Measurements from ENCODE around the gene GPR27.

Gene GPR27

DNA sequence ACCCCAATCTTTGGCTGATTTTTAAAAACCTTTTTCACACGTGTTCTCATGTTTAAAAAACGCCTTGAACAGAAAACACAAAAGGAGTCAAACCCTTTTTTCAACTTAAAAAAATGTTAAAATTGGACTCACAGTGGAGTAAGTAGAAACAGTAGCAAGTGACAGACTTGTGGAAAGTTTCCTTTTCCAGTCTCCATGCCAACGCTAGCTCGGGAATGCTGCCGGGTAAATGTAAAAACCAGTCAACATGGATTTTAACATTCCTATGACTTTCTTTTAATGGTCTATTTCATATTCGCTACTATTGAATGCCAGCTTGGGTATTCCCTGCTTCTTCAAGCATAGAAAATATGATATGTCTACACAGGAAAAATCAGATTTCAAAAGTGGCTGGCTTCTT, 32.9 kb downstream of the GPR27 start:
- DNase-seq = no peak

DNA sequence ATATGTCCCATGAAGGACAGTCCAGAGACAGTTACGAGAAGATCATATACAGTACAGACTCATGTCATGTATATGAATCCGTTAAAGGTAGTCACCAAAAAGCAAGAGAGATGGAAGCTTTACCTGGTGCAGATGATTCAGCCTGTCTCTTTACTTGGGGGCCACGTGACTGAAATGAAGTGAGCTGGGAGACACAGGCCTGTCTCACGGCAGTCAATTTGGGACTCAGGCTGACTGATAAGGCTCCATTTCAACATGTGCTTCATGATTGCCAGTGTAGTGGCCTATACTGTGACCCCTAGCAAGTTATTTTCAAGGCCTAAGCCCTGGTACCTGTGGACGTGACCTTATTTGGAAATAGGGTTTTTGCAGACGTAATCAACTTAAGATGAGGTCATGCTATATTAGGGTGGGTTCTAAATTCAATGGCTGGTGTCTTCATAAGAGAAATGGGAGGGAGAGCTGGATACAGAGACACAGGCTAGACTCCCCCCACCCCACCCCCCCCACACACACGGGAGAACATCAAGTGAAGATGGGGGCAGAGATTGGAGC, 34.3 kb downstream of the GPR27 start:
- no peak for DNase-seq

DNA sequence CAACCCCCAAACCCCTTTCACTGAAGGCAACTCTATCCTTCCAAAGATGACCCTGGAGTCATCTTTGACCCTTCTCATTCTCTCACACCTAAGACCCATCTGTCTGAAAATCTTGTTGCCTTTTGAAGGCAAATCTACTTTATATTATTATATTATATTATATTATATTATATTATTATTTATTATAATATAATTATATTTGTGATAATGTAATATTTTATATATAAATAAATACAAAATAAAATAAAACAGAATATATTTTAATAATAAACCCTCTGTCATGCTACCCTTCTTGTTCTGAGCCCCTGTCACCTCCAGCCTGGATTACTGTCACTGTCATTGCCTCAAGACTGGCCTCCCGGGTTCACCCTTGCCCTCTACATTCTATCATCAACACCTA, 36.3 kb downstream of the GPR27 start:
- no peak for DNase-seq

DNA sequence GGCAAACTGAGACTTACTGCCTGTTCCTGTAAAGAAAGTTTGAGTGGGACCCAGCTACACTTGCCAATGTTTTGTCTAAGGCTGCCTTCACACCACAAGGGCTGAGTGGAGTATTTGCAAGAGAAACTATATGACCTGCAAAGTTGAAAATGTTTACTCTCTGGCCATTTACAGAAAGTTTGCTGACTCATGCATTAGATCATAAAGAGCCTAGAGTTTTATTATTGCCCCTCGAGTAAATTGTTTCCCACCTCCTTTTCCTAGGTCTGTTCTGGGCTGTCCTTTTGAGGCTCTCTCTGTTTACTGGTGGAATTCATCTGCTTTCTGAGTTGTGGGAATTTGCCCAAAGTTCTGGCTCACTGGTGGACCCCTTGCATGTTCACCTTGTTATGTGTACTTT, 38.0 kb downstream of the GPR27 start:
- no peak for DNase-seq

DNA sequence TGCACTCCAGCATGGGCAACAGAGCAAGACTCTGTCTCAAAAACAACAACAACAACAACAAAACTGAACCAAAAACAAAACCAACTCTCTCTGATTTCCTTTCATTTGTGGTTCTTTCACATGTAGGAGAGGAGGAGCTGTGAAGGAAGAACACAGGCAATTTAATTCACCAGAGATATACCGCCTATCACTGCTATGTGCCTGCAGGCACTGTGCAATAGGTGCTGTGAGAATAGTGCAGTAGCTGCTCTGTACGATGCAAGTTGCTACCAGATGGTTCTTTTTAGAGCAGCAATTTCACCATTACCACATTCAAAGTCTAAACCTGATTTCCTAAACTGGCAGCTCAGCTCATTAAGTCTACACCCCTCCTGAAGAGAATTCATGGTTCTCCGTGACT, 42.6 kb downstream of the GPR27 start:
- no peak for DNase-seq

DNA sequence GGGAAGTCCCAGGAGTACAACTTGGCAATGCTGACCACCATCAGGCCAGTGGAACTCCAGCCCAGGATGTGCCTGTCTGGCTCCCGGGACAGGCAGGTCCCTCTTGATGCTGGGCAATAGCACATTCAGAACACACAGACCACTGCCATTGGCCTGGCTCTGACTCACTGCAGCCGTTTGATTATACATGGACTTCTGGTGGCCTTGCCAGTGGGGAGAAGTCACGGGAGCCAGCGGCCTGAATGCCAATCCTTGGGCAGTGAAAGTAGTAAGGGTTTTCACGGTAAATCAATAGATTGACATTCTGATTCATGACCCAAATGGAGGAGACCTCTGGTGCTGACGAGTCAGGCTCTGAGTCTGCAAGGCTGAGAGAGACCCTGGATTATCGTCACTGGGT, 43.8 kb downstream of the GPR27 start:
- no peak for DNase-seq

DNA sequence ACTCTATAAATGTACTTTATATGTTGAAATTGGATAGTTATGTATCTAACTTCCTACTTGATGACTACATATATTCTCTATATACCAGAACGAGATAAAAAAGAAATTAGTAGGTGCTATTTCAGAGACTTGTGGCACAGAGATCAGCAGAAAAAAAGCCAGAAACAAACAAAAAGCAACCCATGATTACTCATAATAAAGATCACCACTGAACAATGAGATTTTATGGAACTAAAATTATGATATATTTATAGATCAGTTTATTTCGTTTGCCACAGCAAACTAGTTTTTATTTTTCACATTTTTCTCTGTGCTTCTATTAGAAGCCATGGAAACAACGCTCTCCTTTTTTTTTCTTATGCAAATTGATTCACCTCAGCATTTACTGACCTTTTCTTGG, 46.4 kb downstream of the GPR27 start:
- no peak for DNase-seq

DNA sequence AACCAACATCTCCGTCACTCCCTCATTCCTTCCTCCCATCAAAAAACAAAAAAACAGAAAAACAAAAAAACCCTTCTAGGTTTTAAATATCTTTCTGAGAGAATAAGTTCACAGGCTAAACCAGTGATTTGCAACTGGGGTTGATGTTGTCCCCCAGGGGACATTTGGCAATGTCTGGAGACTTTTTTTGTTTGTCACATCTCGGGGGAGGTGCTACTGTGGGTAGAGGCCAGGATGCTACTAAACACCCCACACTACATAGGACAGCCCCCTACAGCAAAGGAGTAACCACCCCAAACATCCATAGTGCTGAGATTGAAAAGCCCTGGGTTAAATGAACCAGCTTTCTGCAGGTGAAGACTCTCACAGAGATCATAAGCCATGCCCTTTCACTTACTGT, 48.3 kb downstream of the GPR27 start:
- DNase-seq = no peak

DNA sequence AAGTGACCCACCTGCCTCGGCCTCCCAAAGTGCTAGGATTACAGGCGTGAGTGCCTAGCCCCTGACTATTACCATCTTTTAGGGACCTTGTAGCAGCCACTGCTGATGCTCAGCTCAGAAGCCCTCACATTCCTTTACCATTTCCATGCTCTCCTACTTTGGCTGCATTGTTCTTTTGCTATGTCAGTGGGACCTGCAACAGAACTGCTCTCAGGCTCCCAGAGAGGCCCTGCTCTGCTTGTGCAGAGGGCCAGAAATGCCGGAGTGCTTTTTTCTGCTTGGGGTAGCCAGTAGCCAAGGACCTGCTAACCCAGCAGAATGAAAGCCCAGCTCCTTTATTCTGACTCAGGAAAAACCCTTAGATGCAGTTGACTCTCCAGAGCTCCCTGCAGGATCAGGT, 49.6 kb downstream of the GPR27 start:
- DNase-seq = no peak

DNA sequence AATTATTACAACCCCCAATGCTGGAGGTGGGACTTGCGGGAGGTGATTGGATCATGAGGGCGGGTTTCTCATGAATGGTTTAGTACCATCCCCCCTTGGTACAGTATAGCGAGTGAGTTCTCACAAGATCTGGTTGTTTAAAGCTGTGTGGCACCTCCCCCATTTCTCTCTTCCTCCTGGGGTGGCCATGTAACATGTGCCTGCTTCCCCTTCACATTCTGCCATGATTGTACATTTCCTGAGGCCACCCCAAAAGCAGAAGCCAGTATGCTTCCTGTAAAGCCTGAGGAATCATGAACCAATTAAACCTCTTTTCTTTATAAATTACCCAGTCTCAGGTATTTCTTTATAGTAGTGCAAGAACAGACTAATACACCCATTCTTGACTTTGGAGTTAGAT, 51.5 kb downstream of the GPR27 start:
- DNase-seq = no peak

DNA sequence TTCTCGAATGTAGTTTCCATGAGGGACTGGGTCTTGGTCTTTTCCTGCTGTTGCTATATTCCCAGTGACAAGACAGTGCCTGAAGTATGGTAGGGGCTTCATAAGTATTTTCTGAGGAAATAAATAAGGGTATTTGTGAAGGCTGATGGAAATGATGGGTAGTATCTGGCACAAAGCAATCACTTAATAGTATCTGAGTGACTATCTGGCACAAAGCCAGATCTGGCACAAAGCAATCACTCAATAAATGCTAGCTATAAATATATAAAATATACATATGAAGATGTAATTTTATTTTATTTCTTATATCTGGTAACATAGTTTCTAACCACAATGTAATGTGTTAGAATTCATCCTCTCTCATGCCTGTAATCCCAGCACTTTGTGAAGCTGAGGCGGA, 52.0 kb downstream of the GPR27 start:
- no peak for DNase-seq

Measured in activated CD4-positive, alpha-beta T cell treated with anti-CD3 and anti-CD28 coated beads, Interleukin-2, amount 50 U/mL, for 4 hours (primary cell).